GM12878 (cell line): ENCODE measurements around the gene CDC42BPA.

Source experiments
- CBX5 ChIP-seq: sonication (generic); IDR thresholded peaks from 2 replicates; pipeline ENCODE4 v1.6.1; 2016; ENCODE audit warnings: low read depth, moderate library complexity, mild to moderate bottlenecking, inconsistent platforms
- TF ChIP-seq, protein P1 (sequence below): fragments of 450-650 bp; formaldehyde crosslinking; IDR thresholded peaks from 2 replicates; pipeline ENCODE4 v1.4.0; 2022; ENCODE audit warnings: mild to moderate bottlenecking, moderate library complexity

DNA sequence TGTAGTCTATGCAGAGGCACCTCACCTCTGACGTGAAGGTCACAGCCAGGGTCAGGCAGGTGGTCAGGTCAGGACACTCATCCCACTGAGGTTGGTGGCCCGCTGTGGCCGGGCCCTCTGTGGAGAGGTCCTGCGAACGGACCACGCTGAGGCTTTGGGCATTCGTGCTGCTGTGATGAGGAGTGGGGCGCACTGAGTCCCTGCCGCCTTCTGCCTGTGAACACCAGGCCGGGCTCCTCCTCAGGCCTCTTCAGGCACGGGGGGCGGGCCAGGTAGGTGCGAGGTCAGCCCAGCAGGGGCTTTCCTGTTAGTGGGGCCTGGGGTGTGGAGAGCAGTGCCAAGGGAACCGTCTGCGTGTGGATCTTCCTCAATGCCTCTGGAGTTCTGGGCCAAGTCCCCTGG lies 339.2 kb downstream of the CDC42BPA start:
- TF ChIP-seq, protein P1, sequence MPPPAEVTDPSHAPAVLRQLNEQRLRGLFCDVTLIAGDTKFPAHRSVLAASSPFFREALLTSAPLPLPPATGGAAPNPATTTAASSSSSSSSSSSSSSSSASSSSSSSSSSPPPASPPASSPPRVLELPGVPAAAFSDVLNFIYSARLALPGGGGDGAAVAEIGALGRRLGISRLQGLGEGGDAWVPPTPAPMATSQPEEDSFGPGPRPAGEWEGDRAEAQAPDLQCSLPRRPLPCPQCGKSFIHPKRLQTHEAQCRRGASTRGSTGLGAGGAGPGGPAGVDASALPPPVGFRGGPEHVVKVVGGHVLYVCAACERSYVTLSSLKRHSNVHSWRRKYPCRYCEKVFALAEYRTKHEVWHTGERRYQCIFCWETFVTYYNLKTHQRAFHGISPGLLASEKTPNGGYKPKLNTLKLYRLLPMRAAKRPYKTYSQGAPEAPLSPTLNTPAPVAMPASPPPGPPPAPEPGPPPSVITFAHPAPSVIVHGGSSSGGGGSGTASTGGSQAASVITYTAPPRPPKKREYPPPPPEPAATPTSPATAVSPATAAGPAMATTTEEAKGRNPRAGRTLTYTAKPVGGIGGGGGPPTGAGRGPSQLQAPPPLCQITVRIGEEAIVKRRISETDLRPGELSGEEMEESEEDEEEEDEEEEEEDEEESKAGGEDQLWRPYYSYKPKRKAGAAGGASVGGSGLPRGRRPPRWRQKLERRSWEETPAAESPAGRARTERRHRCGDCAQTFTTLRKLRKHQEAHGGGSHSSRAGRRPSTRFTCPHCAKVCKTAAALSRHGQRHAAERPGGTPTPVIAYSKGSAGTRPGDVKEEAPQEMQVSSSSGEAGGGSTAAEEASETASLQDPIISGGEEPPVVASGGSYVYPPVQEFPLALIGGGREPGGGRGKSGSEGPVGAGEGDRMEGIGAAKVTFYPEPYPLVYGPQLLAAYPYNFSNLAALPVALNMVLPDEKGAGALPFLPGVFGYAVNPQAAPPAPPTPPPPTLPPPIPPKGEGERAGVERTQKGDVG: no peak
- TF ChIP-seq CBX5: no peak
